GM23338 (cell line): ENCODE data around the gene CACNA2D3. TPM values are rescaled to one million over a fixed set of nuclear protein-coding genes. Genes with fewer than 3 reads are reported as not detected.
A peak's percentile ranks its signal among the peaks of the same experiment; 100 is the strongest.

ENCODE experiments used
- ATAC-seq: fragments of 200-7000 bp; cut with Tn5 transposase; 3 replicates; pipeline ENCODE4 v1.9.1; 2020
- DNase-seq: peaks from one replicate; pipeline ENCODE4 v3.0.0-alpha.2; 2015; ENCODE audit warnings: low spot score
- H2AFZ ChIP-seq: fragments of 200-600 bp; sonication (generic); 2 replicates; pipeline ENCODE4 v1.8.0; 2016; ENCODE audit warnings: antibody characterized with exemption, mild to moderate bottlenecking, moderate library complexity
- H3F3A ChIP-seq: fragments of 200-600 bp; sonication (generic); replicated peaks from 2 replicates; pipeline ENCODE4 v1.8.0; 2017; ENCODE audit warnings: antibody characterized with exemption, mixed run types, low read depth
- H3K27ac ChIP-seq: fragments of 200-600 bp; sonication (generic); 2 replicates; pipeline ENCODE4 v1.6.1; 2016; ENCODE audit warnings: low read depth
- H3K27me3 ChIP-seq: fragments of 200-600 bp; sonication (generic); 2 replicates; pipeline ENCODE4 v1.8.0; 2016; ENCODE audit warnings: mild to moderate bottlenecking, mixed run types, moderate library complexity; ENCODE audit not compliant: insufficient read depth
- H3K36me3 ChIP-seq: fragments of 200-600 bp; sonication (generic); 2 replicates; pipeline ENCODE4 v1.8.0; 2016; ENCODE audit warnings: mild to moderate bottlenecking; ENCODE audit not compliant: insufficient read depth
- H3K4me1 ChIP-seq: fragments of 200-600 bp; sonication (generic); 2 replicates; pipeline ENCODE4 v1.8.0; 2016; ENCODE audit warnings: mild to moderate bottlenecking, moderate library complexity; ENCODE audit not compliant: insufficient read depth
- H3K4me2 ChIP-seq: fragments of 200-600 bp; sonication (generic); 2 replicates; pipeline ENCODE4 v1.7.1; 2017; ENCODE audit warnings: mixed run types
- H3K4me3 ChIP-seq: fragments of 200-600 bp; sonication (generic); 2 replicates; pipeline ENCODE4 v1.6.1; 2016; ENCODE audit warnings: mixed run types
- H3K79me2 ChIP-seq: fragments of 200-600 bp; sonication (generic); replicated peaks from 2 replicates; pipeline ENCODE4 v1.8.0; 2017; ENCODE audit warnings: mild to moderate bottlenecking; ENCODE audit not compliant: insufficient read depth
- H3K9me2 ChIP-seq: fragments of 200-600 bp; sonication (generic); 2 replicates; pipeline ENCODE4 v1.8.0; 2017; ENCODE audit not compliant: insufficient read depth
- H4K20me1 ChIP-seq: fragments of 200-600 bp; sonication (generic); replicated peaks from 2 replicates; pipeline ENCODE4 v1.8.0; 2017; ENCODE audit warnings: mild to moderate bottlenecking; ENCODE audit not compliant: insufficient read depth
- H3K27ac Mint-ChIP-seq: 2 replicates; pipeline ENCODE4 v1.8.0; 2020; ENCODE audit warnings: inconsistent platforms, mild to moderate bottlenecking, moderate library complexity, mixed read lengths
- H3K27me3 Mint-ChIP-seq: 3 replicates; pipeline ENCODE4 v1.8.0; 2022; ENCODE audit warnings: low read depth, mild to moderate bottlenecking, moderate library complexity, mixed read lengths, inconsistent platforms; ENCODE audit not compliant: insufficient read depth, poor library complexity
- H3K36me3 Mint-ChIP-seq: 3 replicates; pipeline ENCODE4 v1.8.0; 2021; ENCODE audit warnings: low read depth, mild to moderate bottlenecking, inconsistent platforms, moderate library complexity, mixed read lengths
- H3K4me1 Mint-ChIP-seq: 3 replicates; pipeline ENCODE4 v1.8.0; 2020; ENCODE audit warnings: mild to moderate bottlenecking, inconsistent platforms, mixed read lengths
- H3K4me3 Mint-ChIP-seq: 3 replicates; pipeline ENCODE4 v1.8.0; 2021; ENCODE audit warnings: moderate library complexity, mild to moderate bottlenecking, inconsistent platforms, mixed read lengths
- H3K9me3 Mint-ChIP-seq: 3 replicates; pipeline ENCODE4 v1.8.0; 2020; ENCODE audit warnings: moderate library complexity, mild to moderate bottlenecking, inconsistent platforms, mixed read lengths
- CREB1 ChIP-seq: fragments of 250-450 bp; sonication (Bioruptor Pico); IDR thresholded peaks from 2 replicates; pipeline ENCODE4 v1.5.0; 2020; ENCODE audit warnings: low read depth, mild to moderate bottlenecking, moderate library complexity
- EZH2phosphoT487 ChIP-seq: fragments of 200-600 bp; sonication (generic); IDR thresholded peaks from one replicate; pipeline ENCODE4 v1.8.1; 2018; ENCODE audit warnings: antibody characterized with exemption; ENCODE audit not compliant: unreplicated experiment
- JUNB ChIP-seq: IDR thresholded peaks from one replicate; pipeline ENCODE4 v1.6.1; 2016; ENCODE audit warnings: antibody characterized with exemption; ENCODE audit not compliant: unreplicated experiment
- NANOG ChIP-seq: IDR thresholded peaks from 2 replicates; pipeline ENCODE4 v1.6.1; 2016; ENCODE audit warnings: antibody characterized with exemption, borderline replicate concordance
- POLR2AphosphoS5 ChIP-seq: IDR thresholded peaks from 2 replicates; pipeline ENCODE4 v1.6.1; 2016; ENCODE audit warnings: antibody characterized with exemption, low read depth
- STAT1 ChIP-seq: IDR thresholded peaks from one replicate; pipeline ENCODE4 v1.6.1; 2016; ENCODE audit warnings: antibody characterized with exemption; ENCODE audit not compliant: unreplicated experiment
- ZNF114 ChIP-seq: fragments of 250-450 bp; sonication (Bioruptor Pico); IDR thresholded peaks from 2 replicates; pipeline ENCODE4 v1.5.0; 2020; ENCODE audit warnings: mild to moderate bottlenecking, moderate library complexity
- ZNF331 ChIP-seq: fragments of 250-450 bp; sonication (Bioruptor Pico); IDR thresholded peaks from 2 replicates; pipeline ENCODE4 v1.5.0; 2020; ENCODE audit warnings: low read depth, mild to moderate bottlenecking, moderate library complexity
- polyA plus RNA-seq: library from polyadenylated mRNA; unstranded; fragments of >200 nt; fragmentation: Nextera tagmentation; extraction: Ambion mirVana; gene quantifications from 2 replicates; pipeline ENCODE4 v1.2.1, GENCODE V29; 2016
- total RNA-seq: library from RNA; depleted of rRNA; stranded (reverse); fragments of >200 nt; shearing (Covaris generic); gene quantifications from 2 replicates; pipeline ENCODE4 v1.2.3, GENCODE V29; 2014
- TF ChIP-seq, protein P1 (sequence below), 2 experiments: fragments of 200-600 bp in 1 of 2; sonication (generic) in 1 of 2; conservative IDR thresholded peaks; 2 replicates each; pipeline versions ENCODE4 v1.5.1 to v1.6.1; 2016 to 2017; ENCODE audit warnings: antibody characterized with exemption in 2 of 2, low read depth in 2 of 2, mild to moderate bottlenecking in 2 of 2, moderate library complexity in 1 of 2
- TF ChIP-seq, protein P2 (sequence below): IDR thresholded peaks from one replicate; pipeline ENCODE4 v1.6.1; 2018; ENCODE audit warnings: antibody characterized with exemption; ENCODE audit not compliant: unreplicated experiment

The CACNA2D3 gene
- total and polyA plus RNA-seq, 2 experiments from 2014 or later: 2.2 to 2.3 TPM

GRCh38 chr3:54339608-54340007, 217.3 kb downstream of the CACNA2D3 start:
- Mint-ChIP-seq H3K27ac (no peak overlapping the region), H3K4me1 (peaks cover 11% of the 10 kb centered on the region), H3K27me3 (peaks cover 6% of the 10 kb centered on the region), H3K36me3 (no peaks in the 10 kb centered on the region), H3K4me3 (no peak overlapping the region), H3K9me3 (no peaks in the 10 kb centered on the region)
- Histone ChIP-seq H3K27ac (no peak overlapping the region), H3K27me3 (no peaks in the 10 kb centered on the region), H2AFZ (no peak overlapping the region), H3K36me3 (no peaks in the 10 kb centered on the region), H4K20me1 (no peaks in the 10 kb centered on the region), H3K79me2 (no peaks in the 10 kb centered on the region), H3K4me2 (no peak overlapping the region), H3K4me1 (no peaks in the 10 kb centered on the region; the same call in 1 of the 2 replicates), H3F3A (no peaks in the 10 kb centered on the region), H3K9me2 (peaks cover 3% of the 10 kb centered on the region; the same call in 1 of the 2 replicates), H3K4me3 (no peak overlapping the region)
- TF ChIP-seq POLR2AphosphoS5: no peak
- TF ChIP-seq, protein P1, sequence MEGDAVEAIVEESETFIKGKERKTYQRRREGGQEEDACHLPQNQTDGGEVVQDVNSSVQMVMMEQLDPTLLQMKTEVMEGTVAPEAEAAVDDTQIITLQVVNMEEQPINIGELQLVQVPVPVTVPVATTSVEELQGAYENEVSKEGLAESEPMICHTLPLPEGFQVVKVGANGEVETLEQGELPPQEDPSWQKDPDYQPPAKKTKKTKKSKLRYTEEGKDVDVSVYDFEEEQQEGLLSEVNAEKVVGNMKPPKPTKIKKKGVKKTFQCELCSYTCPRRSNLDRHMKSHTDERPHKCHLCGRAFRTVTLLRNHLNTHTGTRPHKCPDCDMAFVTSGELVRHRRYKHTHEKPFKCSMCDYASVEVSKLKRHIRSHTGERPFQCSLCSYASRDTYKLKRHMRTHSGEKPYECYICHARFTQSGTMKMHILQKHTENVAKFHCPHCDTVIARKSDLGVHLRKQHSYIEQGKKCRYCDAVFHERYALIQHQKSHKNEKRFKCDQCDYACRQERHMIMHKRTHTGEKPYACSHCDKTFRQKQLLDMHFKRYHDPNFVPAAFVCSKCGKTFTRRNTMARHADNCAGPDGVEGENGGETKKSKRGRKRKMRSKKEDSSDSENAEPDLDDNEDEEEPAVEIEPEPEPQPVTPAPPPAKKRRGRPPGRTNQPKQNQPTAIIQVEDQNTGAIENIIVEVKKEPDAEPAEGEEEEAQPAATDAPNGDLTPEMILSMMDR (conservative IDR thresholded peaks at IDR 0.05; ENCODE audit: low read depth in 2 of 2): 0 out of 4 replicates have a peak, but pooled peaks of 1 of the 2 experiments have one; percentile 20
- no peak for ATAC-seq
- DNase-seq: no peak

GRCh38 chr3:54341811-54342210, 219.5 kb downstream of the CACNA2D3 start:
- Histone ChIP-seq H3K4me1 (peaks cover 16% of the 10 kb centered on the region), H3K36me3 (no peaks in the 10 kb centered on the region), H3K4me2 (no peak overlapping the region), H3F3A (no peaks in the 10 kb centered on the region), H3K4me3 (no peak overlapping the region), H3K9me2 (0 out of 2 replicates have a peak, but pooled peaks cover 3% of the 10 kb centered on the region), H3K27ac (no peak overlapping the region), H3K27me3 (no peaks in the 10 kb centered on the region), H4K20me1 (no peaks in the 10 kb centered on the region), H2AFZ (no peak overlapping the region), H3K79me2 (no peaks in the 10 kb centered on the region)
- Mint-ChIP-seq H3K27ac (no peak overlapping the region), H3K4me1 (peaks cover 32% of the 10 kb centered on the region), H3K27me3 (peaks cover 6% of the 10 kb centered on the region), H3K4me3 (no peak overlapping the region), H3K36me3 (no peaks in the 10 kb centered on the region), H3K9me3 (no peaks in the 10 kb centered on the region)
- DNase-seq (no peak), ATAC-seq (no peak)
- TF ChIP-seq, protein P2, sequence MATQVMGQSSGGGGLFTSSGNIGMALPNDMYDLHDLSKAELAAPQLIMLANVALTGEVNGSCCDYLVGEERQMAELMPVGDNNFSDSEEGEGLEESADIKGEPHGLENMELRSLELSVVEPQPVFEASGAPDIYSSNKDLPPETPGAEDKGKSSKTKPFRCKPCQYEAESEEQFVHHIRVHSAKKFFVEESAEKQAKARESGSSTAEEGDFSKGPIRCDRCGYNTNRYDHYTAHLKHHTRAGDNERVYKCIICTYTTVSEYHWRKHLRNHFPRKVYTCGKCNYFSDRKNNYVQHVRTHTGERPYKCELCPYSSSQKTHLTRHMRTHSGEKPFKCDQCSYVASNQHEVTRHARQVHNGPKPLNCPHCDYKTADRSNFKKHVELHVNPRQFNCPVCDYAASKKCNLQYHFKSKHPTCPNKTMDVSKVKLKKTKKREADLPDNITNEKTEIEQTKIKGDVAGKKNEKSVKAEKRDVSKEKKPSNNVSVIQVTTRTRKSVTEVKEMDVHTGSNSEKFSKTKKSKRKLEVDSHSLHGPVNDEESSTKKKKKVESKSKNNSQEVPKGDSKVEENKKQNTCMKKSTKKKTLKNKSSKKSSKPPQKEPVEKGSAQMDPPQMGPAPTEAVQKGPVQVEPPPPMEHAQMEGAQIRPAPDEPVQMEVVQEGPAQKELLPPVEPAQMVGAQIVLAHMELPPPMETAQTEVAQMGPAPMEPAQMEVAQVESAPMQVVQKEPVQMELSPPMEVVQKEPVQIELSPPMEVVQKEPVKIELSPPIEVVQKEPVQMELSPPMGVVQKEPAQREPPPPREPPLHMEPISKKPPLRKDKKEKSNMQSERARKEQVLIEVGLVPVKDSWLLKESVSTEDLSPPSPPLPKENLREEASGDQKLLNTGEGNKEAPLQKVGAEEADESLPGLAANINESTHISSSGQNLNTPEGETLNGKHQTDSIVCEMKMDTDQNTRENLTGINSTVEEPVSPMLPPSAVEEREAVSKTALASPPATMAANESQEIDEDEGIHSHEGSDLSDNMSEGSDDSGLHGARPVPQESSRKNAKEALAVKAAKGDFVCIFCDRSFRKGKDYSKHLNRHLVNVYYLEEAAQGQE: no peak
- TF ChIP-seq ZNF331 (CRISPR knock-in tag) (no peak), ZNF114 (CRISPR knock-in tag) (no peak), JUNB (no peak), NANOG (no peak), POLR2AphosphoS5 (no peak), CREB1 (no peak), EZH2phosphoT487 (no peak), STAT1 (no peak)
- TF ChIP-seq, protein P1 (conservative IDR thresholded peaks at IDR 0.05; ENCODE audit: low read depth in 2 of 2): no peak
